Activated naive CD8-positive, alpha-beta T cell treated with anti-CD3 and anti-CD28 coated beads, Interleukin-2, amount 10 ng/mL, durations not matched to agents 7 days and 5 days (primary cell): Measurements from ENCODE around the gene MMP10. TPM values are rescaled to one million over a fixed set of nuclear protein-coding genes. Genes with fewer than 3 reads are reported as not detected.

Source experiments
- ATAC-seq: fragments of 150-1000 bp; cut with Tn5 transposase; one replicate; pipeline ENCODE4 v1.10.0; 2021; ENCODE audit warnings: low read depth, moderate library complexity
- POLR2A ChIA-PET: fragments of 350-600 bp; sonication (Branson Sonifier 250); formaldehyde crosslinking; loops from one replicate; lab custom pipeline; 2021; ENCODE audit warnings: antibody characterized with exemption; lab: Charles Lee
- DNase-seq: peaks from one replicate; pipeline ENCODE4 v3.0.0; 2021
- H3K27ac Mint-ChIP-seq: one replicate; pipeline ENCODE4 v1.8.0; 2022; ENCODE audit warnings: mild to moderate bottlenecking, mixed read lengths
- H3K27me3 Mint-ChIP-seq: one replicate; pipeline ENCODE4 v1.8.0; 2022; ENCODE audit warnings: mild to moderate bottlenecking, moderate library complexity, mixed read lengths
- H3K36me3 Mint-ChIP-seq: one replicate; pipeline ENCODE4 v1.8.0; 2021; ENCODE audit warnings: mild to moderate bottlenecking, mixed read lengths
- H3K4me1 Mint-ChIP-seq: one replicate; pipeline ENCODE4 v1.8.0; 2021; ENCODE audit warnings: mixed read lengths
- H3K4me3 Mint-ChIP-seq: one replicate; pipeline ENCODE4 v1.8.0; 2022; ENCODE audit warnings: mild to moderate bottlenecking, moderate library complexity, mixed read lengths
- H3K9me3 Mint-ChIP-seq: one replicate; pipeline ENCODE4 v1.8.0; 2021; ENCODE audit warnings: mixed read lengths
- total RNA-seq, 2 experiments: library from RNA; stranded (reverse); gene quantifications; one replicate each; pipeline ENCODE4 v1.2.3, GENCODE V29; 2021

The MMP10 gene
- total RNA-seq: not detected

GRCh38 chr11:102780491-102780918 is at the start of gene MMP10:
TSS of gene MMP10 (minus strand) at chr11:102780628. CDS start at chr11:102780591, 37 bp downstream.
- POLR2A ChIA-PET: no interaction called here
- H3K36me3 Mint-ChIP-seq: no peaks in the 10 kb centered on the region
- no peak within 1 kb of the TSS for H3K27ac Mint-ChIP-seq
- DNase-seq (no peak), ATAC-seq (no peak)
- no peak within 1 kb of the TSS for H3K4me3 Mint-ChIP-seq
- H3K9me3 Mint-ChIP-seq: no peaks in the 10 kb centered on the region
- H3K27me3 Mint-ChIP-seq: peaks cover 6% of the 10 kb centered on the region
- no peaks in the 10 kb centered on the region for H3K4me1 Mint-ChIP-seq

GRCh38 chr11:102829316-102830000 is 49.0 kb upstream of the MMP10 start:
- Mint-ChIP-seq H3K4me3 (no peak overlapping the region), H3K9me3 (no peaks in the 10 kb centered on the region), H3K27ac (no peak overlapping the region), H3K36me3 (no peaks in the 10 kb centered on the region), H3K27me3 (peaks cover 22% of the 10 kb centered on the region), H3K4me1 (no peaks in the 10 kb centered on the region)
- ATAC-seq (no peak), DNase-seq (no peak)
- POLR2A ChIA-PET: no interaction called here

GRCh38 chr11:102824556-102824955 is 44.1 kb upstream of the MMP10 start:
- Mint-ChIP-seq H3K27me3 (no peaks in the 10 kb centered on the region), H3K4me3 (no peak overlapping the region), H3K9me3 (no peaks in the 10 kb centered on the region), H3K27ac (no peak overlapping the region), H3K4me1 (no peaks in the 10 kb centered on the region), H3K36me3 (no peaks in the 10 kb centered on the region)
- DNase-seq (no peak), ATAC-seq (no peak)
- POLR2A ChIA-PET: no interaction called here

- DNase-seq: no peak
- ATAC-seq: no peak
Observed at GRCh38 chr11:102819491-102819890, 39.1 kb upstream of the MMP10 start.

GRCh38 chr11:102813484-102813883 is 33.1 kb upstream of the MMP10 start:
- Mint-ChIP-seq H3K27ac (no peak overlapping the region), H3K4me1 (no peaks in the 10 kb centered on the region), H3K27me3 (no peaks in the 10 kb centered on the region), H3K4me3 (no peak overlapping the region), H3K9me3 (no peaks in the 10 kb centered on the region), H3K36me3 (no peaks in the 10 kb centered on the region)
- POLR2A ChIA-PET: no interaction called here
- DNase-seq (no peak), ATAC-seq (no peak)

More at GRCh38 chr11:102819491-102819890, 39.1 kb upstream of the MMP10 start:
- Mint-ChIP-seq H3K4me1 (no peaks in the 10 kb centered on the region), H3K9me3 (no peaks in the 10 kb centered on the region), H3K4me3 (no peak overlapping the region), H3K27ac (no peak overlapping the region), H3K27me3 (no peaks in the 10 kb centered on the region), H3K36me3 (no peaks in the 10 kb centered on the region)
- POLR2A ChIA-PET: no interaction called here

GRCh38 chr11:102812188-102812587 is 31.8 kb upstream of the MMP10 start:
- H3K27me3 Mint-ChIP-seq: no peaks in the 10 kb centered on the region
- H3K4me3 Mint-ChIP-seq: no peak overlapping the region
- H3K4me1 Mint-ChIP-seq: no peaks in the 10 kb centered on the region
- DNase-seq (no peak), ATAC-seq (no peak)
- no peaks in the 10 kb centered on the region for H3K36me3 Mint-ChIP-seq
- H3K27ac Mint-ChIP-seq: no peak overlapping the region
- H3K9me3 Mint-ChIP-seq: no peaks in the 10 kb centered on the region
- POLR2A ChIA-PET: no interaction called here

- DNase-seq (no peak), ATAC-seq (no peak)
- Mint-ChIP-seq H3K4me3 (no peak overlapping the region), H3K27me3 (no peaks in the 10 kb centered on the region), H3K27ac (no peak overlapping the region), H3K4me1 (no peaks in the 10 kb centered on the region), H3K9me3 (no peaks in the 10 kb centered on the region), H3K36me3 (no peaks in the 10 kb centered on the region)
- POLR2A ChIA-PET: no interaction called here
Observed at GRCh38 chr11:102810950-102811660, 30.7 kb upstream of the MMP10 start.

GRCh38 chr11:102809971-102810370 is 29.5 kb upstream of the MMP10 start:
- H3K4me1 Mint-ChIP-seq: no peaks in the 10 kb centered on the region
- no peaks in the 10 kb centered on the region for H3K36me3 Mint-ChIP-seq
- ATAC-seq: no peak
- POLR2A ChIA-PET: no interaction called here
- H3K9me3 Mint-ChIP-seq: no peaks in the 10 kb centered on the region
- DNase-seq: no peak
- H3K27ac Mint-ChIP-seq: no peak overlapping the region
- no peak overlapping the region for H3K4me3 Mint-ChIP-seq
- H3K27me3 Mint-ChIP-seq: no peaks in the 10 kb centered on the region

GRCh38 chr11:102807921-102808320 is 27.5 kb upstream of the MMP10 start:
- peak; percentile 50 for ATAC-seq
- H3K36me3 Mint-ChIP-seq: no peaks in the 10 kb centered on the region
- no peak overlapping the region for H3K4me3 Mint-ChIP-seq

GRCh38 chr11:102806296-102806695 is 25.9 kb upstream of the MMP10 start:
- no peak overlapping the region for H3K4me3 Mint-ChIP-seq
- no peaks in the 10 kb centered on the region for H3K9me3 Mint-ChIP-seq
- no peak for ATAC-seq
- H3K36me3 Mint-ChIP-seq: no peaks in the 10 kb centered on the region
- H3K27ac Mint-ChIP-seq: no peak overlapping the region
- POLR2A ChIA-PET: no interaction called here
- no peaks in the 10 kb centered on the region for H3K4me1 Mint-ChIP-seq
- no peak for DNase-seq
- H3K27me3 Mint-ChIP-seq: peaks cover 3% of the 10 kb centered on the region

More at GRCh38 chr11:102807921-102808320, 27.5 kb upstream of the MMP10 start:
- Mint-ChIP-seq H3K9me3 (no peaks in the 10 kb centered on the region), H3K27ac (no peak overlapping the region), H3K27me3 (no peaks in the 10 kb centered on the region), H3K4me1 (no peaks in the 10 kb centered on the region)
- DNase-seq: no peak
- POLR2A ChIA-PET: no interaction called here

GRCh38 chr11:102802341-102802740 is 21.9 kb upstream of the MMP10 start:
- Mint-ChIP-seq H3K36me3 (no peaks in the 10 kb centered on the region), H3K9me3 (no peaks in the 10 kb centered on the region), H3K27ac (no peak overlapping the region), H3K4me3 (no peak overlapping the region), H3K27me3 (peaks cover 3% of the 10 kb centered on the region), H3K4me1 (no peaks in the 10 kb centered on the region)
- DNase-seq (no peak), ATAC-seq (no peak)
- POLR2A ChIA-PET: no interaction called here

- ATAC-seq (no peak), DNase-seq (no peak)
- Mint-ChIP-seq H3K27me3 (peaks cover 3% of the 10 kb centered on the region), H3K4me3 (no peak overlapping the region), H3K27ac (no peak overlapping the region), H3K36me3 (no peaks in the 10 kb centered on the region), H3K4me1 (no peaks in the 10 kb centered on the region), H3K9me3 (no peaks in the 10 kb centered on the region)
- POLR2A ChIA-PET: no interaction called here
Observed at GRCh38 chr11:102800767-102801166, 20.3 kb upstream of the MMP10 start.

- no peak for ATAC-seq
- Mint-ChIP-seq H3K4me3 (no peak overlapping the region), H3K9me3 (no peaks in the 10 kb centered on the region), H3K27me3 (peaks cover 3% of the 10 kb centered on the region), H3K4me1 (no peaks in the 10 kb centered on the region), H3K27ac (no peak overlapping the region), H3K36me3 (no peaks in the 10 kb centered on the region)
- POLR2A ChIA-PET: no interaction called here
- DNase-seq: no peak
Observed at GRCh38 chr11:102799681-102800340, 19.4 kb upstream of the MMP10 start.
